ENCODE results near the gene SET.

Gene SET

GRCh38 chr9:128728298-128728697 is 39.3 kb downstream of the SET start:
- H3K9me3 ChIP-seq (ENCODE audit: low read length), result no peaks in the 10 kb centered on the region
- no peaks in the 10 kb centered on the region for H3K79me2 ChIP-seq (ENCODE audit: insufficient read depth, low read length)
- H3K27me3 ChIP-seq (ENCODE audit: insufficient read depth, low read length), result no peaks in the 10 kb centered on the region
- no peaks in the 10 kb centered on the region for H4K20me1 ChIP-seq (ENCODE audit: insufficient read depth, low read length)
- H3K4me3 ChIP-seq (ENCODE audit: low read depth, low read length, poor library complexity, severe bottlenecking), result no peak overlapping the region
- H2AFZ ChIP-seq (ENCODE audit: low read length), result no peak overlapping the region
- no peaks in the 10 kb centered on the region for H3K9me2 ChIP-seq (ENCODE audit: low read depth, low read length)
- peaks cover 7% of the 10 kb centered on the region; the same call in 1 of the 2 replicates for H3K36me3 ChIP-seq (ENCODE audit: insufficient read depth, low read length)
- no peak overlapping the region; the same call in 1 of the 2 replicates for H3K4me2 ChIP-seq (ENCODE audit: low read length)
- H3F3A ChIP-seq (ENCODE audit: insufficient read depth, low read length), result 0 out of 2 replicates have a peak, but pooled peaks cover 4% of the 10 kb centered on the region
- no peak overlapping the region for H3K9ac ChIP-seq (ENCODE audit: low read length)
- no peak for TF ChIP-seq CTCF (IDR thresholded peaks at IDR 0.05; ENCODE audit: low read length)
- TF ChIP-seq EZH2 (IDR thresholded peaks at IDR 0.05; ENCODE audit: borderline replicate concordance, low read length), result no peak
- no peak overlapping the region for H3K27ac ChIP-seq (ENCODE audit: low read depth, low read length, poor library complexity, severe bottlenecking)
- peaks cover 31% of the 10 kb centered on the region for H3K4me1 ChIP-seq (ENCODE audit: insufficient read depth, low read length, severe bottlenecking)

GRCh38 chr9:128729302-128729701 is 40.3 kb downstream of the SET start:
- Histone ChIP-seq H2AFZ (ENCODE audit: low read length) (no peak overlapping the region), H3K36me3 (ENCODE audit: insufficient read depth, low read length) (peaks cover 7% of the 10 kb centered on the region; the same call in 1 of the 2 replicates), H3K9me3 (ENCODE audit: low read length) (no peaks in the 10 kb centered on the region), H3K9me2 (ENCODE audit: low read depth, low read length) (no peaks in the 10 kb centered on the region), H4K20me1 (ENCODE audit: insufficient read depth, low read length) (no peaks in the 10 kb centered on the region), H3F3A (ENCODE audit: insufficient read depth, low read length) (0 out of 2 replicates have a peak, but pooled peaks cover 4% of the 10 kb centered on the region), H3K4me3 (ENCODE audit: low read depth, low read length, poor library complexity, severe bottlenecking) (no peak overlapping the region), H3K9ac (ENCODE audit: low read length) (no peak overlapping the region), H3K79me2 (ENCODE audit: insufficient read depth, low read length) (no peaks in the 10 kb centered on the region), H3K27ac (ENCODE audit: low read depth, low read length, poor library complexity, severe bottlenecking) (no peak overlapping the region), H3K4me1 (ENCODE audit: insufficient read depth, low read length, severe bottlenecking) (peaks cover 30% of the 10 kb centered on the region), H3K27me3 (ENCODE audit: insufficient read depth, low read length) (no peaks in the 10 kb centered on the region), H3K4me2 (ENCODE audit: low read length) (no peak overlapping the region)
- TF ChIP-seq CTCF (IDR thresholded peaks at IDR 0.05; ENCODE audit: low read length) (no peak), EZH2 (IDR thresholded peaks at IDR 0.05; ENCODE audit: borderline replicate concordance, low read length) (no peak)

GRCh38 chr9:128729766-128730517 is 40.9 kb downstream of the SET start:
- Histone ChIP-seq H2AFZ (ENCODE audit: low read length) (no peak overlapping the region), H3K4me2 (ENCODE audit: low read length) (no peak overlapping the region), H3F3A (ENCODE audit: insufficient read depth, low read length) (0 out of 2 replicates have a peak, but pooled peaks cover 4% of the 10 kb centered on the region), H4K20me1 (ENCODE audit: insufficient read depth, low read length) (no peaks in the 10 kb centered on the region), H3K4me1 (ENCODE audit: insufficient read depth, low read length, severe bottlenecking) (peaks cover 27% of the 10 kb centered on the region), H3K79me2 (ENCODE audit: insufficient read depth, low read length) (no peaks in the 10 kb centered on the region), H3K4me3 (ENCODE audit: low read depth, low read length, poor library complexity, severe bottlenecking) (no peak overlapping the region), H3K27me3 (ENCODE audit: insufficient read depth, low read length) (no peaks in the 10 kb centered on the region), H3K36me3 (ENCODE audit: insufficient read depth, low read length) (peaks cover 13% of the 10 kb centered on the region; the same call in 1 of the 2 replicates), H3K27ac (ENCODE audit: low read depth, low read length, poor library complexity, severe bottlenecking) (no peak overlapping the region), H3K9me3 (ENCODE audit: low read length) (no peaks in the 10 kb centered on the region), H3K9ac (ENCODE audit: low read length) (no peak overlapping the region), H3K9me2 (ENCODE audit: low read depth, low read length) (no peaks in the 10 kb centered on the region)
- TF ChIP-seq CTCF (IDR thresholded peaks at IDR 0.05; ENCODE audit: low read length) (no peak), EZH2 (IDR thresholded peaks at IDR 0.05; ENCODE audit: borderline replicate concordance, low read length) (no peak)

Data from OCI-LY1 (cell line).